Lung microvascular endothelial cell (primary cell): ENCODE results near the gene OXA1L. TPM values are rescaled to one million over a fixed set of nuclear protein-coding genes. Genes with fewer than 3 reads are reported as not detected.
"Not testable (repeated sequence)": the region's sequence is repeated elsewhere in the genome, so short reads cannot be mapped to it uniquely, and the experiment has no call there.

Experiments
- DNase-seq, 2 donors: peaks; one replicate each; pipeline versions ENCODE4 v3.0.0 to v3.0.0-alpha.2; 2010; ENCODE audit warnings: low read depth in 2 of 2
- total RNA-seq: library from RNA; depleted of rRNA; stranded (reverse); fragments of >200 nt; gene quantifications from 2 replicates; pipeline ENCODE4 v1.2.1, GENCODE V29; 2014

Gene OXA1L
- total RNA-seq, 1 donor from 2014 or later = 39.1 TPM

DNA sequence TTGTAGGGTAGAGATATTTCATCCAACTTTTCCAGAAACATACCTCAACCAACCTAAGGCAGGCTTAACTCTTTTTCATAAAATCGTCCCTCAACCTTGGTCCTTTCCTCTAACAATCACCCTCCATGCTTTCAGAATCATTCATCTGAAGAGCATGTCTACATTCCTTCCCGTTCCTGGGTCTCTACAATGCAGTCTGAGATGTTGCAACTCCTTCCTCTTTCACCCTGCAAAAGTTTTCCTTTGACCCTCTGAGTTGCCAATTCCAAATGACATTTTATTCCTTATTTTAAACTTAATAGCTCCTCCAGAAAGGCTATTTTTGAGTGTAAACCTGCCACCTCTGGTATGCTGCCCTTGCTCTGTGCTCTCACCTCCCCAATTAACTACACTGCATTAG lies 32.0 kb downstream of the OXA1L start:
- DNase-seq = no peak

- no peak for DNase-seq
Observed at GRCh38 chr14:22800346-22800745, 33.9 kb downstream of the OXA1L start.

DNA sequence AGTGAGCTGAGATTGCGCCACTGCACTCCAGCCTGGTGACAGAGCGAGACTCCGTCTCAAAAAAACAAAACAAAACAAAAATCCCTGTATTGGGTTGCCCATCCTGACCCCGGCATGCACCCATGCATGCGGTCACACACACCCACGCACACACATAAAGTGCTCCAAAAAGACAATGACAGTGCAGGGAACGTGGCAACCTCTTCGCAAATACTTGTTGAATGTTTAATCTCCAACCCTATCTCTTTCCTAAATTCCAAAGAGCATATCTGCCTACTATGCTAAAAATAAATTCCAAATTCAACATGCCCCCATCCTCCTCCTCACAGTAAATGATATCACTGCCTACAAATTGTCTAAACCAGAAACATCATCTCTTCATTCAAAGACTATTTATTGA lies 35.2 kb downstream of the OXA1L start:
- no peak for DNase-seq

DNA sequence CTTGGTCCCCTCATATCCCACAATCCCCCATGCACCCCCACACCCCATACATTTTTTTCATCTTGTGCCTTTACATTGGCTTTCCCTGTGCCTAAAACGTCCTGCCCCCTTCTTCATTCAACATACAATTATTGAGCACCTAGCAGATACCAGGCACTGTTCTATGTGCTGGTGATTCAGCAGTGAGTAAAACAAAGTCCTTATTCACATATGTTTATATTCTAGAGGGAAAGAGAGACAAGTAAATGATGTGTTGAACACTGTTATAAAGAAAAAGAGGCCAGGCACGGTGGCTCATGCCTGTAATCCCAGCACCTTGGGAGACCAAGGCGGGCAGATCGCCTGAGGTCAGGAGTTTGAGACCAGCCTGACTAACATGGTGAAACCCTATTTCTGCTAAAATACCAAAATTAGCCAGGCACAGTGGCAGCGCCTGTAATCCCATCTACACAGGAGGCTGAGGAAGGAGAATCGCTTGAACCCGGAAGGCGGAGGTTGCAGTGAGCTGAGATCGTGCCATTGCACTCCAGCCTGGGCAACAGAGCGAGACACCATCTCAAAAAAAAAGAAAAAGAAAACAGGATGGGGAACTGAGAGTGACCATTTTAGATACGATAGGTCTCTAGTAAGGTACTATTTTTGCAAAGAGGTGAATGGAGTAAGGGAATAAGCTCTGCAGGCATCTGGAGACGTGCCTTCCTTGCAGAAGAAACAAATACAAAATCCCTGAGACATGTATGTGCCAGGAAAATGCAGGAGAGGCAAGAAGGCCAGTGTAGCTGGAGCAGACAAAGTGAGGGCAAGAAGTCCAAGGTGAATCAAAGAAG lies 36.6 kb downstream of the OXA1L start:
- DNase-seq = no peak

GRCh38 chr14:22803687-22803974 lies 37.1 kb downstream of the OXA1L start:
- no peak for DNase-seq

GRCh38 chr14:22805235-22805634 lies 38.7 kb downstream of the OXA1L start:
- not testable (repeated sequence) for DNase-seq

DNA sequence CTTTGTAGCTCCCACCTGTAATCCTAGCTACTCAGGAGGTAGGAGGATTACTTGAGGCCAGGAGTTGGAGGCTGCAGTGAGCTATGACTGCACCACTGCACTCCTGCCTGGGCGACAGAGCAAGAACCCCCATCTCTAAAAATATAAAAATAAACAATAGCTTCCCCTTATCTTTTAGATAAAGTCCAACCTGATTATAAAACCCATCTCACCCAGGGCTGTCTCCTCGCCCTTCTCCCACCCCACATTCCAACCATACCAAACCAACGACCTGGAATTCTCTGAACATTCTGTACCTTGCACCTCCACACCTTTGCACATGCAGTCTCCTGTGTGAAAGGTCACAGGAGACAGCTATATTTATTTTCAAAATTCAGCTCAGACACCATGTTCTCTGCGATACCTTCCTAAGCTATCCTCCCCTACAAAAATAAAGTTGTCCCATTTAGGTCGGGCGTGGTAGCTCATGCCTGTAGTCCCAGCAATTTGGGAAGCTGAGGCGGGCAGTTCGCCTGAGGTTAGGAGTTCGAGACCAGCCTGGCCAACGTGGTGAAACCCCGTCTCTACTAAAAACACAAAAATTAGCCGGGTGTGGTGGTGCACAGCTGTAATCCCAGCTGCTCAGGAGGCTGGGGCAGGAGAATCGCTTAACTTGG lies 41.1 kb downstream of the OXA1L start:
- DNase-seq = no peak

DNA sequence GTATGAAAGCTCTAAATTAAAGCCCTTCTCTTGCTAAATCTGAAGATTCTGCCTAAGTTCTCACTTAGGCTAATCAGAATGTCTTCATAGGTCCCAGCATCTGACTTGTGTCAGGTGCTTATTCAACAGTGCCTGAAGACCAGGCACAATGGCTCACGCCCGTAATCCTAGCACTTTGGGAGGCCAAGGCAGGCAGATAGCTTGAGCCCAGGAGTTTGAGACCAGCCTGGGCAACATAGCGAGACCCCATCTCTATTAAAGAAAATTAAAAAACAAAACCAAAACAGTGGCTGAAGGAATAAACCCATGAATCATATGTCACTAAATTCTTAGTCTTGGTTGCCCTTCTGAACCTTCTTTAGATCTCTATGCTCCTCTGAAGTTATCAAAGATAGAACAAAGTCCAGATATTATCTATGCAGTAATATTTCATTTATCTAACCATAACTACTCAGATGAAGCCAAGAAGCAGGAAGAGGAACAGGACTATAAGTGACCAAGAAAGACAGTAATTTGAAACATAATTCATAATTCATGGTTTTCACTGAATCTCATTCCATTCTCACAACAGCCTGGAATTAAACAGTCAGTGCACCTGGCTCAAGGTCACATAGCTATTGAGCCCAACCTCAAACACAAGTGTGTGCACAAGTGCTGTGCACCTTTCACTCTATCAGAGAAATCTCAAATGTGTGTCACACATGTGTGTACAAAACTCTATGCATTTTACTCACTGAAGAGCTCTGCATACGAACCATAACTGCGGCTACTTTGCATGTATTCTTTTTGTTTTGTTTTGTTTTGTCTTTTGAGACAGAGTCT lies 42.1 kb downstream of the OXA1L start:
- DNase-seq = no peak

GRCh38 chr14:22811722-22812121 lies 45.2 kb downstream of the OXA1L start:
- no peak for DNase-seq

DNA sequence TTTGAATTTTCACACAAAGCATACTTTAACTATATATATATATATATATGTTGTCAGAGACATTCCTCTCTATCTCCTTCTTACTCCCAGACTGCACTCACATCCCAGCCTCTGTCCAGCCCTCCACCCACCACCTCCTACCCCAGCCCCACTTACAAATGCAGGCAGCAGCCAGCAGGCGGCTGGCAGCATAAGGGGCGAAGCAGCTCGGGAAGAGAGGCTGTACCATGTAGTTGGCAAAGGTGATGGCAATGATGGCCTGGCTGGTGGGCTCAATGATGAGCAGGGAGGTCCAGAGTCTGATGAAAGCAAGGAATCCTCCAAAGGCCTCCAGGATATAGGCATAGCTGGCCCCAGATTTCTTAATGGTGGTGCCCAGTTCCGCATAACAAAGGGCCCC lies 46.3 kb downstream of the OXA1L start:
- DNase-seq = no peak

DNA sequence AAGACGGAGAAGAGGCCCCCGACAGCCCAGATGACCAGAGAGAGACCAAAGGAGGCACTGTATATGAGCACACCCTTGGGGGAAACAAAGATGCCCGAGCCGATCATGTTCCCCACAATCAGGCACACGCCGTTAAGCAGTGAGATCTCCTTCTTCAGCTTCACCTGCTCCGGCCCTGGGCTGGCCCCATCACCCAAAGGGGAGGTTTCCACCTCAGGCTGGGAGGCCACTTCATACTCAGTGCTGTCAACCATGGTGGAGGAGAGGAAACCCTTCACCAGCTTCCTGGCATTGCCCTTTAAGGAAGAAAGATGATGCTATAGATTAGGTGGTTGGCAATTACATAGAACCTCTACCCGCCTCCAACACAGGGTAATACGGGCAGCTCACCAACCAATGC lies 46.7 kb downstream of the OXA1L start:
- no peak for DNase-seq

GRCh38 chr14:22814373-22814772 lies 47.9 kb downstream of the OXA1L start:
- DNase-seq = no peak

DNA sequence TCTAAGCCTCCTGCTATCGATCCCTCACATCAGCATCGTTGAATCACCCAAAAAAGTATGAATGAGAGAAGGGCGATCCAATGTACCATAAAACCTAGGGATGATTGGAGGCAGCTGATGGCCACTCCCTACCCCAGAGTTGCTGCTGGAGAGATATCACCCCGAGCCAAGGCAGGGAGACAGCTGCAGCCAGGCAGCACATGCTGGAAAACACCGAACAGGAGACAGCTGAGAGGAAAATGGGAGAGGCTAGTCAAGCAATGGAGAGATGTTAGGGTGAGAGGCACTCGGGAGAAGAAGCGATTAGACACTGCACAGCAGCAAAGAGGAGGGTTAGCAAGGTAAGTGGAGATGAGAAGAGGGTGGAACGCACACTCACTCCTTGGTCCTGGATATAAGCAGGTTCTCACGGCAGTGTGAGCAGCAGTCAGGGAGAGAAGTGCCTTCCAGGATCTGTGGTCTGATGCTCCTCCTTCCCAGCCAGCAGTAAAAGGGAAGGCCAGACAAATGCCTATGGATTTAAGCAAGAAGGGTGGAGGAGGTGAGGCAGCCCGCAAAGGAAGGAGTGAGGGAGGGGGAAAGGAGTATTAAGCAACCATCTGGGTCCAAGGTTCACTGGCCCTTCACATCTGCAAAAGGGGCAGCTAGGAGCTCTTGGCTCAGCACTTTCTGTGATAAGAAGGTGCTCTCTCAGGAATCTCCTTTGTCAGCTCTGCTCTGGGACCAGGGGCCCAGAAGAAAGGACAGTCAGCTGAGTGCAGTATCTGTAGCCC lies 48.6 kb downstream of the OXA1L start, which contains the start of gene SLC7A7:
Gene SLC7A7 (minus strand): TSS at position 495 of the 773 bp plus-strand sequence. CDS start 2,037 bp downstream, outside the sequence.
- DNase-seq = no peak

GRCh38 chr14:22819151-22819988 lies 52.9 kb downstream of the OXA1L start:
- peak; percentile 87 for DNase-seq

DNA sequence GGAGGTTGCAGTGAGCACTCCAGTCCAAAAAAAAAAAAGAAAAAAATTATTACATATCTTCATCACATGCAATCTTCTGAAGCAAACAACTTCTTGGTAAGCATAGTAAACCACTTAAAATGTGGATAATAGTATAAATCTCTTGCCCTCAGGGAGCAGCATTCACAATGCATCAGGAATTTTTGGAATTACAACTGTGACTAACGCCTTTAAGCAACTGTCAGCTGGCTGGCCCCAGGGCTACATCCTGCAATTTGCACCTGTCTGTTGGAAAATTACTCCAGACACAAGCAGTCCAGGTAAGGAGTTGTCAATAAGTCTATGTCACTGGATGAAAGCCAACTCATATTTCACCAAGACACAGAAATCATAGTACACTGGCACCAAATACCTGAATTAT lies 54.2 kb downstream of the OXA1L start:
- DNase-seq = no peak

DNA sequence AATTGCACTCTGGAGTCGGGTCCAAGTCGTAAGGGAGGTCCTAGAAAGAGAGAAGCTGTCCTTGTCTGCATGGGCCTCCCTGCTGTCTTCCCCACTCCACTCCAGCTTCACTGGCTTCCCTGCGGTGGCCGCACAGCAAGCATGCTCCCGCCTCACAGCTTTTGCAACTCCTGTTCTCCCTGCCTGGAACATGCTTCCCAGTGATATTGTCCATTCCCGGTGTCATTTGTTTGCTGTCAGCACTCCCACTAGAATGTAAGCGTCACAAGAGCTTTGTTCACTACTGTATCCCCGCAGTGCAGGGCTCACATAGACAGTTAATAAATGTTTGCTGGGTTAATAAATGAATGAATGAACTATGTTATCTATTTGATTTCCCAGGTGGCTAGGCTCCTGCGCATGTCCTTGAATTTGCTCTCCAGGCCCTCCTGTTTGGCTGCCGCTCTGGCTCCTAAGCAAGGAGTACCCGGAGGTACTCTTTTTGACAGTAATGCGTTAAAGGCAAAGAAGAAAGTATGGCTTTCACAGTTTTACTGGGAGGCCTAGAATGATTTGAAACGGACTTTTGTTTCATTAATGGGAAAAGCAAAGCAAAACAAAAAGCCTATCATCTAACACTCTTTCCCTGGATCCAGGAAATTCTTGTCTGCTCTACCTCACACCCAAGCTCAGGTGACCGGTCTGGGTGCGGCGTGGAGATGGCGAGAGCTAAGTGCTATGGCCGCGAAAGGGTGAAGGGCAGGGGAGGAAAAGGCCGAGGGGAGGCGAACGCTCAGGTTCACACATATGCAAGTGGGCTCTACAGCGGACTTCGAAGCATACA lies 54.9 kb downstream of the OXA1L start:
- no peak for DNase-seq

DNA sequence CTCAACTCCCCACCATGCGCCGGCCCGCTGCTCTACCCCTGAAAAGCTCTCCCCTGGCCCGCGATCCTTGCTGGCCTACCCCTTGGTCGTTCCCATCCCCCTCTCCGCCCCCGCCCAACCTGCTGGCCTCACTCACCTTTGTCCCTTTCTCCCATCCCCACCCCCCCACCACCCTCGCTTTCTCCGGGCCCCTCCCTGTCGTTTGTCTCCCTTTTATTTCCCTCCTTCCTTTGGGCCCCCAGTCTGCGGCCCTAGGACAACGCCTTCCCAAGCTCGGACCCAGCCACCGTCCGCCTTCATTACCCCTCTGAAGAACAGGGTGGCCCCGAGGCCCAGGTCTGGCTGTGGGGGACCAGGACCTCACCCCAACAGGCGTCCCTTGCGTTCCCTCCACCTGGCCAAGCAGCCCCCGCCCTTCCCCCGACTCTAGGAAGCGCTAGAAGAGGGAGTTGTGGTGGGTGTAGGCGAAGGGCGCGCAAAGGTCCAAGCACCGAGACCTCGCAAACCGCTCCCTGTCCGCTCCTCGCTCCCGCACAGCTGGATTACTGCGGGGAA lies 55.6 kb downstream of the OXA1L start:
- DNase-seq = no peak
